Hepatocyte (in vitro differentiated cells): ENCODE results near the gene LINGO3. TPM values are rescaled to one million over a fixed set of nuclear protein-coding genes. Genes with fewer than 3 reads are reported as not detected.

Source experiments
- DNase-seq: peaks from one replicate; pipeline ENCODE4 v3.0.0-alpha.2; 2016; ENCODE audit warnings: low spot score
- H2AFZ ChIP-seq: fragments of 200-600 bp; sonication (generic); 2 replicates; pipeline ENCODE4 v1.6.0; 2016; ENCODE audit warnings: antibody characterized with exemption, mild to moderate bottlenecking
- H3K27ac ChIP-seq: fragments of 200-600 bp; sonication (generic); 2 replicates; pipeline ENCODE4 v1.5.1; 2016; ENCODE audit warnings: mild to moderate bottlenecking
- H3K27me3 ChIP-seq: fragments of 200-600 bp; sonication (generic); 2 replicates; pipeline ENCODE4 v1.6.1; 2016
- H3K36me3 ChIP-seq: fragments of 200-600 bp; sonication (generic); replicated peaks from 2 replicates; pipeline ENCODE4 v1.5.1; 2016; ENCODE audit warnings: low read depth; ENCODE audit not compliant: insufficient read depth
- H3K4me1 ChIP-seq: fragments of 200-600 bp; sonication (generic); 2 replicates; pipeline ENCODE4 v1.5.1; 2016; ENCODE audit warnings: mild to moderate bottlenecking, moderate library complexity; ENCODE audit not compliant: insufficient read depth
- H3K4me2 ChIP-seq: fragments of 200-600 bp; sonication (generic); 2 replicates; pipeline ENCODE4 v1.6.0; 2016
- H3K4me3 ChIP-seq: fragments of 200-600 bp; sonication (generic); 2 replicates; pipeline ENCODE4 v1.5.1; 2016; ENCODE audit warnings: mild to moderate bottlenecking
- H3K79me2 ChIP-seq: fragments of 200-600 bp; sonication (generic); 2 replicates; pipeline ENCODE4 v1.6.0; 2017; ENCODE audit warnings: mild to moderate bottlenecking
- H3K9me2 ChIP-seq: fragments of 200-600 bp; sonication (generic); replicated peaks from 2 replicates; pipeline ENCODE4 v1.6.0; 2017; ENCODE audit warnings: mild to moderate bottlenecking; ENCODE audit not compliant: insufficient read depth
- H3K9me3 ChIP-seq: fragments of 200-600 bp; sonication (generic); 2 replicates; pipeline ENCODE4 v1.5.1; 2016; ENCODE audit warnings: low read depth, mild to moderate bottlenecking
- H4K20me1 ChIP-seq: fragments of 200-600 bp; sonication (generic); 2 replicates; pipeline ENCODE4 v1.6.0; 2016; ENCODE audit warnings: mild to moderate bottlenecking; ENCODE audit not compliant: insufficient read depth, poor library complexity, severe bottlenecking
- EZH2 ChIP-seq: fragments of 200-600 bp; sonication (generic); IDR thresholded peaks from 2 replicates; pipeline ENCODE4 v1.6.1; 2016; ENCODE audit warnings: antibody characterized with exemption, mild to moderate bottlenecking, borderline replicate concordance
- EZH2phosphoT487 ChIP-seq: fragments of 200-600 bp; sonication (generic); IDR thresholded peaks from one replicate; pipeline ENCODE4 v1.6.1; 2018; ENCODE audit warnings: antibody characterized with exemption, mild to moderate bottlenecking, low read depth, moderate library complexity; ENCODE audit not compliant: unreplicated experiment, severe bottlenecking
- WGBS: methylation state at CpG from one replicate; pipeline ENCODE4 v1.1.6; 2016; ENCODE audit warnings: low lambda C conversion rate; ENCODE audit errors: missing lambda C conversion rate; 5-methylcytosine and 5-hydroxymethylcytosine counted together
- polyA plus RNA-seq: library from polyadenylated mRNA; unstranded; fragments of >200 nt; fragmentation: Nextera tagmentation; extraction: Ambion mirVana; gene quantifications from 2 replicates; pipeline ENCODE4 v1.2.1, GENCODE V29; 2016
- total RNA-seq: library from RNA; depleted of rRNA; stranded (reverse); fragments of >200 nt; gene quantifications from 2 replicates; pipeline ENCODE4 v1.2.3, GENCODE V29; 2014
- TF ChIP-seq, protein P1 (sequence below): fragments of 200-600 bp; sonication (generic); IDR thresholded peaks from 2 replicates; pipeline ENCODE4 v1.5.1; 2016; ENCODE audit warnings: antibody characterized with exemption, mild to moderate bottlenecking; ENCODE audit not compliant: poor library complexity

The LINGO3 gene, protein sequence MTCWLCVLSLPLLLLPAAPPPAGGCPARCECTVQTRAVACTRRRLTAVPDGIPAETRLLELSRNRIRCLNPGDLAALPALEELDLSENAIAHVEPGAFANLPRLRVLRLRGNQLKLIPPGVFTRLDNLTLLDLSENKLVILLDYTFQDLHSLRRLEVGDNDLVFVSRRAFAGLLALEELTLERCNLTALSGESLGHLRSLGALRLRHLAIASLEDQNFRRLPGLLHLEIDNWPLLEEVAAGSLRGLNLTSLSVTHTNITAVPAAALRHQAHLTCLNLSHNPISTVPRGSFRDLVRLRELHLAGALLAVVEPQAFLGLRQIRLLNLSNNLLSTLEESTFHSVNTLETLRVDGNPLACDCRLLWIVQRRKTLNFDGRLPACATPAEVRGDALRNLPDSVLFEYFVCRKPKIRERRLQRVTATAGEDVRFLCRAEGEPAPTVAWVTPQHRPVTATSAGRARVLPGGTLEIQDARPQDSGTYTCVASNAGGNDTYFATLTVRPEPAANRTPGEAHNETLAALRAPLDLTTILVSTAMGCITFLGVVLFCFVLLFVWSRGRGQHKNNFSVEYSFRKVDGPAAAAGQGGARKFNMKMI
- not detected in 2 replicates for total RNA-seq
- polyA plus RNA-seq = not detected in 2 replicates

DNA sequence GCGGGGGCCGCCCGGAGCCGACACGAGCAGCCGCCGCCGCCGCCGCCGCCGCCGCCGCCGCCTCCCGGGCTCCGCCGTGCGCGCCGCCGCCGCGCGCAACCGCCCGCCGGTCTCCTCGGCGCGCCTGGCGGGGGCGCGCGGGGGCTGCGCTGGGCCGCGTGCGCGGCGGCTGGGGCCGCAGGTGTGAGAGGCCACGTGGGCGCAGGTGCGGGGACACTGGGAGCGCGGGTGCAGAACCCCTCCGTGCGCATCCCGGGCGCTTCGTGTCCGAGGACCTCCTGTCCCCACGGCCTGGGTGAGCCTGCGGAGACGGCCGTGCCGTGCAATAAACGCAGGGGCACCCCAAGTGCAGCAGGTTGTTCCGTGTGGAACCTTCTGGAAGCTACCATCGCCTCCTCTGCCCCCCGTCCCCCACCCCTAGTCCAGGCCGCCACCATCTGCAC is at the start of gene LINGO3:
LINGO3 (minus strand) TSS at position 41 of the 443 bp plus-strand sequence. CDS start 16,378 bp downstream, outside the sequence.
- H3K36me3 ChIP-seq = no peaks in the 10 kb centered on the region
- H3K4me3 ChIP-seq = no peak within 1 kb of the TSS
- DNase-seq = no peak
- no peak for TF ChIP-seq EZH2phosphoT487
- H3K79me2 ChIP-seq = no peaks in the 10 kb centered on the region
- H4K20me1 ChIP-seq = no peaks in the 10 kb centered on the region
- H3K27ac ChIP-seq = no peak within 1 kb of the TSS
- peaks cover 22% of the 10 kb centered on the region for H3K27me3 ChIP-seq
- WGBS = 43% methylated on average over 2 of the region's 63 CpGs
- H3K9me2 ChIP-seq = no peaks in the 10 kb centered on the region
- H3K4me2 ChIP-seq = peak within 1 kb of the TSS; percentile 69
- H2AFZ ChIP-seq = no peak within 1 kb of the TSS
- H3K9me3 ChIP-seq = no peaks in the 10 kb centered on the region
- no peaks in the 10 kb centered on the region for H3K4me1 ChIP-seq

DNA sequence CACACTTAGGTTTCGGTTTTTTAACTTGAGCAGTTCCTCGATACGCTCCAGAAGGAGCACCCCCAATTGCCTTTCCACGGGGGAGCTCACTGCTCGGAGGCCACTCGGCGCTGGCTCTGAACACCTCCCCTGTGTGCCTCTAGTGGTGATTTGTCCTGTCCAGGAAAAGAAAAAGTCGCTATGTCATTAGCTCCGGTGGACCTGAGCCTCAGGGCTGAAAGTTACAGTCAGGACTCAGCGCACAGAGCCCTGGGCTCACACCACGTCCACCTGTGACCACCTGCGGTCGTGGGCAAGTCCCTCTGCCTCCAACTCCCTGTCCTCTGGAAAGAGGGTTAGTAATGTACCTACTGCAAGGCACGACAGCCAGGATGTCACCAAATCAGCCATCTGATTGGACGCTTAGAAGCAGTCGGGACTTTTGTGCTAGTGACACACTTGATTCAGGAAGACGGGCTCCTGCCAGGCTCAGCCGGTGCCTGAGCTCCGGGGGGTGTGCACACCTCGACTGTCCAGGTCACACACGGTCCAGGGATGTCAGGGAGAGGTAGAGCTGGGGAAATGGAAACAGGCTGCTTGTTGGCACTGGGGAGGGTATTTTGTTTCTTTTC is 48.2 kb upstream of the LINGO3 start:
- no peaks in the 10 kb centered on the region for H3K36me3 ChIP-seq
- 86% methylated on average over 21 of the region's 21 CpGs for WGBS

GRCh38 chr19:2355168-2356035 is 47.4 kb upstream of the LINGO3 start:
- H3K9me3 ChIP-seq = no peaks in the 10 kb centered on the region

More for the DNA sequence above, 48.2 kb upstream of the LINGO3 start:
- H3K27ac ChIP-seq = no peak overlapping the region
- no peaks in the 10 kb centered on the region for H4K20me1 ChIP-seq
- no peaks in the 10 kb centered on the region for H3K79me2 ChIP-seq
- H2AFZ ChIP-seq = no peak overlapping the region
- DNase-seq = no peak
- H3K9me2 ChIP-seq = no peaks in the 10 kb centered on the region
- no peaks in the 10 kb centered on the region for H3K4me1 ChIP-seq
- no peaks in the 10 kb centered on the region for H3K9me3 ChIP-seq
- H3K27me3 ChIP-seq = peaks cover 7% of the 10 kb centered on the region
- H3K4me2 ChIP-seq = no peak overlapping the region
- TF ChIP-seq EZH2phosphoT487 (no peak), EZH2 (no peak)
- TF ChIP-seq, protein P1, sequence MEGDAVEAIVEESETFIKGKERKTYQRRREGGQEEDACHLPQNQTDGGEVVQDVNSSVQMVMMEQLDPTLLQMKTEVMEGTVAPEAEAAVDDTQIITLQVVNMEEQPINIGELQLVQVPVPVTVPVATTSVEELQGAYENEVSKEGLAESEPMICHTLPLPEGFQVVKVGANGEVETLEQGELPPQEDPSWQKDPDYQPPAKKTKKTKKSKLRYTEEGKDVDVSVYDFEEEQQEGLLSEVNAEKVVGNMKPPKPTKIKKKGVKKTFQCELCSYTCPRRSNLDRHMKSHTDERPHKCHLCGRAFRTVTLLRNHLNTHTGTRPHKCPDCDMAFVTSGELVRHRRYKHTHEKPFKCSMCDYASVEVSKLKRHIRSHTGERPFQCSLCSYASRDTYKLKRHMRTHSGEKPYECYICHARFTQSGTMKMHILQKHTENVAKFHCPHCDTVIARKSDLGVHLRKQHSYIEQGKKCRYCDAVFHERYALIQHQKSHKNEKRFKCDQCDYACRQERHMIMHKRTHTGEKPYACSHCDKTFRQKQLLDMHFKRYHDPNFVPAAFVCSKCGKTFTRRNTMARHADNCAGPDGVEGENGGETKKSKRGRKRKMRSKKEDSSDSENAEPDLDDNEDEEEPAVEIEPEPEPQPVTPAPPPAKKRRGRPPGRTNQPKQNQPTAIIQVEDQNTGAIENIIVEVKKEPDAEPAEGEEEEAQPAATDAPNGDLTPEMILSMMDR = no peak
- no peak overlapping the region for H3K4me3 ChIP-seq

More at GRCh38 chr19:2355168-2356035, 47.4 kb upstream of the LINGO3 start:
- Histone ChIP-seq H3K4me2 (no peak overlapping the region), H3K4me3 (no peak overlapping the region), H4K20me1 (no peaks in the 10 kb centered on the region), H3K27me3 (peaks cover 3% of the 10 kb centered on the region), H3K36me3 (no peaks in the 10 kb centered on the region), H3K79me2 (no peaks in the 10 kb centered on the region), H3K4me1 (no peaks in the 10 kb centered on the region), H2AFZ (no peak overlapping the region), H3K9me2 (no peaks in the 10 kb centered on the region), H3K27ac (no peak overlapping the region)
- 95% methylated on average over 24 of the region's 24 CpGs for WGBS
- TF ChIP-seq, protein P1 = no peak
- no peak for TF ChIP-seq EZH2
- no peak for TF ChIP-seq EZH2phosphoT487
- no peak for DNase-seq
